PC-3 (cell line): ENCODE measurements around the gene RXRA. TPM values are rescaled to one million over a fixed set of nuclear protein-coding genes. Genes with fewer than 3 reads are reported as not detected.

Source experiments
- ATAC-seq: fragments of 200-7000 bp; cut with Tn5 transposase; 2 replicates; pipeline ENCODE4 v1.9.1; 2020; ENCODE audit warnings: mild to moderate bottlenecking, moderate library complexity
- BruUV-seq: library from RNA; stranded (reverse); fragments of 400-500 nt; replicated peaks from 2 replicates; lab custom pipeline; 2021; lab: Mats Ljungman, UMichigan
- CTCF ChIA-PET: fragments of 300-600 bp; sonication (Branson Sonifier 250); formaldehyde crosslinking; loops from one replicate; lab custom pipeline; 2022; ENCODE audit warnings: antibody characterized with exemption; lab: Charles Lee
- POLR2A ChIA-PET: fragments of 300-600 bp; sonication (Branson Sonifier 250); formaldehyde crosslinking; loops from one replicate; lab custom pipeline; 2022; ENCODE audit warnings: antibody characterized with exemption; ENCODE audit not compliant: unreplicated experiment; lab: Charles Lee
- DNase-seq: peaks from one replicate; pipeline ENCODE4 v3.0.0-alpha.2; 2015
- H2AFZ ChIP-seq: fragments of 300-600 bp; sonication (generic); 2 replicates; pipeline ENCODE4 v1.6.0; 2016; ENCODE audit warnings: antibody characterized with exemption, low read length
- H3F3A ChIP-seq: fragments of 300-600 bp; sonication (generic); one replicate; pipeline ENCODE4 v1.6.0; 2017; ENCODE audit warnings: antibody characterized with exemption, low read length, control low read depth, mild to moderate bottlenecking; ENCODE audit not compliant: unreplicated experiment
- H3K27ac ChIP-seq: fragments of 300-600 bp; sonication (generic); 2 replicates; pipeline ENCODE4 v1.5.1; 2016; ENCODE audit warnings: mild to moderate bottlenecking, low read length
- H3K27me3 ChIP-seq: fragments of 300-600 bp; sonication (generic); 2 replicates; pipeline ENCODE4 v1.6.1; 2016; ENCODE audit warnings: low read length, mixed read lengths
- H3K36me3 ChIP-seq: fragments of 300-600 bp; sonication (generic); 2 replicates; pipeline ENCODE4 v1.6.1; 2016; ENCODE audit warnings: low read depth, mixed run types, low read length, mixed read lengths
- H3K4me1 ChIP-seq: fragments of 300-600 bp; sonication (generic); 2 replicates; pipeline ENCODE4 v1.5.1; 2016; ENCODE audit warnings: low read length; ENCODE audit not compliant: insufficient read depth
- H3K4me2 ChIP-seq: fragments of 300-600 bp; sonication (generic); 2 replicates; pipeline ENCODE4 v1.6.0; 2016; ENCODE audit warnings: low read length
- H3K4me3 ChIP-seq: fragments of 300-600 bp; sonication (generic); 2 replicates; pipeline ENCODE4 v1.5.1; 2016; ENCODE audit warnings: mild to moderate bottlenecking, low read length, mixed read lengths
- H3K79me2 ChIP-seq: fragments of 300-600 bp; sonication (generic); 2 replicates; pipeline ENCODE4 v1.6.1; 2017; ENCODE audit warnings: low read length, mixed read lengths
- H3K9ac ChIP-seq: fragments of 300-600 bp; sonication (generic); 2 replicates; pipeline ENCODE4 v1.6.0; 2016; ENCODE audit warnings: mild to moderate bottlenecking, low read length
- H3K9me2 ChIP-seq: fragments of 300-600 bp; sonication (generic); replicated peaks from 2 replicates; pipeline ENCODE4 v1.6.1; 2016; ENCODE audit warnings: mixed run types, low read length, mixed read lengths
- H3K9me3 ChIP-seq: fragments of 300-600 bp; sonication (generic); 2 replicates; pipeline ENCODE4 v1.6.1; 2016; ENCODE audit warnings: low read length, mixed read lengths
- H4K20me1 ChIP-seq: fragments of 300-600 bp; sonication (generic); 2 replicates; pipeline ENCODE4 v1.6.1; 2016; ENCODE audit warnings: low read length, mixed read lengths
- CTCF ChIP-seq: fragments of 300-600 bp; sonication (generic); conservative IDR thresholded peaks from 2 replicates; pipeline ENCODE4 v1.5.1; 2017; ENCODE audit warnings: antibody characterized with exemption, low read depth, mild to moderate bottlenecking, low read length
- EZH2 ChIP-seq: fragments of 300-600 bp; sonication (generic); IDR thresholded peaks from one replicate; pipeline ENCODE4 v1.6.1; 2017; ENCODE audit warnings: antibody characterized with exemption, mild to moderate bottlenecking, low read length; ENCODE audit not compliant: unreplicated experiment
- EZH2phosphoT487 ChIP-seq: fragments of 300-600 bp; sonication (generic); IDR thresholded peaks from 2 replicates; pipeline ENCODE4 v1.6.1; 2018; ENCODE audit warnings: mild to moderate bottlenecking, antibody characterized with exemption, low read length, borderline replicate concordance
- intact Hi-C: fragments of 100-400 bp; cut with micrococcal nuclease; formaldehyde crosslinking; loops from 2 replicates; pipeline ENCODE4 v1.9.0; 2023
- total RNA-seq: library from RNA; depleted of rRNA; stranded (reverse); fragments of >200 nt; gene quantifications from 2 replicates; pipeline ENCODE4 v1.2.3, GENCODE V29; 2014

Gene RXRA
- total RNA-seq, 1 experiment from 2014 or later: 17.5 TPM

DNA sequence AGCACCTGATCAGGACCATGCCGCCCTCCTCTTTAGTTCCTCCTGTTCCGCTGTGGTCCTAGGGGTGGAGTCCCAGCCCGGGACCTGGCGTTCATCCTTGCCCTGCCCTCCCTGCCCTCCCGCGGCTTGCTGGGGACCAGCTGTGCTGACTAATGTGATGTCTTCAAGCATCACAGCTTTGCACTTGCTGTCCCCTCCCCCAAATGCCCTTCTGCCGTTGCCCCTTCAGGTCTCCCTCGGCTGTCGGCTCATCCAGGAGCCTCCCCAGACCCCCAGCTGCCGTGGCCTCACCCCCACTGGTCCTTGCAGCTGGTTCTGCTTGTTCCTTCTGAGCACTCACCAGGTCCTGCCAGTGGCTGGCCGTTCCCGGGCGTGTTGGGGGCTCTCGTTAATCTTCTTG, 19.9 kb downstream of the RXRA start:
- no peak for DNase-seq
- intact Hi-C loops: no loop called here
- no peaks in the 10 kb centered on the region for H4K20me1 ChIP-seq
- no peaks in the 10 kb centered on the region for H3K9me2 ChIP-seq
- no peak overlapping the region for H3K9ac ChIP-seq
- ChIA-PET CTCF (no interaction called here), POLR2A (no interaction called here)
- TF ChIP-seq CTCF: no peak
- TF ChIP-seq EZH2phosphoT487: no peak
- TF ChIP-seq EZH2: no peak
- H3K27me3 ChIP-seq: no peaks in the 10 kb centered on the region
- H3K27ac ChIP-seq: no peak overlapping the region
- no peak for ATAC-seq
- H3K4me2 ChIP-seq: no peak overlapping the region
- peaks cover 22% of the 10 kb centered on the region; the same call in 1 of the 2 replicates for H3K79me2 ChIP-seq
- no peak overlapping the region for H2AFZ ChIP-seq
- H3K4me3 ChIP-seq: no peak overlapping the region
- H3K36me3 ChIP-seq: no peaks in the 10 kb centered on the region
- no peaks in the 10 kb centered on the region for H3K4me1 ChIP-seq
- BruUV-seq: no TSS peak
- H3F3A ChIP-seq: no peaks in the 10 kb centered on the region
- no peaks in the 10 kb centered on the region for H3K9me3 ChIP-seq

- no peak overlapping the region for H2AFZ ChIP-seq
- H3K79me2 ChIP-seq: peaks cover 20% of the 10 kb centered on the region; the same call in 1 of the 2 replicates
- DNase-seq (no peak), ATAC-seq (no peak)
- no peaks in the 10 kb centered on the region for H3K9me3 ChIP-seq
- no peak overlapping the region for H3K9ac ChIP-seq
- H3K4me2 ChIP-seq: no peak overlapping the region
- ChIA-PET POLR2A (no interaction called here), CTCF (no interaction called here)
- no peaks in the 10 kb centered on the region for H3K9me2 ChIP-seq
- no peak overlapping the region for H3K27ac ChIP-seq
- no peaks in the 10 kb centered on the region for H3K27me3 ChIP-seq
- no peaks in the 10 kb centered on the region for H3K36me3 ChIP-seq
- H4K20me1 ChIP-seq: no peaks in the 10 kb centered on the region
- no peaks in the 10 kb centered on the region for H3K4me1 ChIP-seq
- intact Hi-C loops: no loop called here
- TF ChIP-seq EZH2: no peak
- TF ChIP-seq EZH2phosphoT487: no peak
- TF ChIP-seq CTCF: no peak
- no peak overlapping the region for H3K4me3 ChIP-seq
- BruUV-seq: no TSS peak
- no peaks in the 10 kb centered on the region for H3F3A ChIP-seq
These were observed 20.8 kb downstream of the RXRA start for GRCh38 chr9:134346840-134347583.

DNA sequence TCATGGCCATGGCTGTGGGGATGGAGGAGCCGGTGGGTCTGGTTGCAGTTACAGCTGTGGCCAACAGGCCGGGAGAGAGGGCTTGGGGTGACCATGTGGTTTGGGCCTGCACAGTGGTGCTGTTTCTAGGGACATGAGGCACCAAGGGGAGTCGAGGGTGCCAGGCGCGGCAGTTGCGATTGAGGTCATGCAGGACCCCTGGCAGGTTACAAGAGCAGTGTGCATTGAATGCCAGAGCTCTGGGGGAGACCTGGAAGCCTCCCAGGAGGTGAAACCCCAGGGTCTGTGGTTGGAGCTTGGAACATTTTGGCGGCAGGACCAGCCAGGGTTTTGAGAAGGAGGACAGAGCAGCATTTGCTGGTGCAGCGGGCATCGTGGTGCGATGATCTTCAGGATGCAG, 21.7 kb downstream of the RXRA start:
- DNase-seq (no peak), ATAC-seq (no peak)
- no peak overlapping the region for H2AFZ ChIP-seq
- H3K9me2 ChIP-seq: no peaks in the 10 kb centered on the region
- no peak overlapping the region for H3K4me3 ChIP-seq
- no peaks in the 10 kb centered on the region for H3F3A ChIP-seq
- ChIA-PET POLR2A (no interaction called here), CTCF (no interaction called here)
- H3K9ac ChIP-seq: no peak overlapping the region
- intact Hi-C loops: no loop called here
- TF ChIP-seq EZH2 (no peak), EZH2phosphoT487 (no peak), CTCF (no peak)
- BruUV-seq: no TSS peak
- peaks cover 21% of the 10 kb centered on the region; the same call in 1 of the 2 replicates for H3K79me2 ChIP-seq
- H3K4me2 ChIP-seq: no peak overlapping the region
- H4K20me1 ChIP-seq: no peaks in the 10 kb centered on the region
- H3K27ac ChIP-seq: no peak overlapping the region
- H3K36me3 ChIP-seq: no peaks in the 10 kb centered on the region
- no peaks in the 10 kb centered on the region for H3K4me1 ChIP-seq
- H3K9me3 ChIP-seq: no peaks in the 10 kb centered on the region
- no peaks in the 10 kb centered on the region for H3K27me3 ChIP-seq
